Tibial artery (tissue), 4 donors: Measurements from ENCODE around the gene PARD6B.
A peak's percentile ranks its signal among the peaks of the same experiment; 100 is the strongest.
"Not testable (repeated sequence)": the region's sequence is repeated elsewhere in the genome, so short reads cannot be mapped to it uniquely, and the experiment has no call there.

Experiments
- DNase-seq, 2 donors: peaks; one replicate each; pipeline ENCODE4 v3.0.0-alpha.2; 2019
- H3K27ac ChIP-seq, 2 donors: fragments of 200-600 bp; sonication (generic) in 1 of 2; 1 replicate in 1 of 2; 2 replicates in 1 of 2; pipeline ENCODE4 v1.5.1; 2018 to 2019; ENCODE audit warnings: mild to moderate bottlenecking in 1 of 2
- H3K27me3 ChIP-seq, 2 donors: fragments of 200-600 bp; sonication (generic) in 1 of 2; one replicate each; pipeline versions ENCODE4 v1.5.1 to v1.6.0; 2016 to 2019
- H3K36me3 ChIP-seq, 3 donors: fragments of 200-600 bp; sonication (generic) in 2 of 3; one replicate each; pipeline ENCODE4 v1.5.1; 2016 to 2019; ENCODE audit warnings: mild to moderate bottlenecking in 2 of 3
- H3K4me1 ChIP-seq, 4 donors: fragments of 200-600 bp; sonication (generic) in 2 of 4; 1 replicate in 3 of 4; 2 replicates in 1 of 4; pipeline ENCODE4 v1.5.1; 2016 to 2019
- H3K4me3 ChIP-seq, 2 donors: fragments of 200-600 bp; sonication (generic) in 1 of 2; 1 replicate in 1 of 2; 2 replicates in 1 of 2; pipeline ENCODE4 v1.5.1; 2018 to 2019; ENCODE audit warnings: mild to moderate bottlenecking in 2 of 2
- H3K9me3 ChIP-seq, 3 donors: fragments of 200-600 bp; sonication (generic) in 1 of 3; one replicate each; pipeline ENCODE4 v1.5.1; 2016 to 2019
- CTCF ChIP-seq, 2 experiments: fragments of 200-600 bp in 1 of 2; fragments of 450-650 bp in 1 of 2; IDR thresholded peaks; one replicate each; pipeline ENCODE4 v1.5.1; 2017 to 2019; ENCODE audit warnings: antibody characterized with exemption in 2 of 2, mild to moderate bottlenecking in 1 of 2, moderate library complexity in 1 of 2
- intact Hi-C: fragments of 100-400 bp; cut with DNase I; formaldehyde crosslinking; loops from one replicate; pipeline ENCODE4 v1.15.0; 2023; ENCODE audit warnings: low total_unique reads

Gene PARD6B

GRCh38 chr20:50692552-50692933, 38.8 kb upstream of the PARD6B start:
- Histone ChIP-seq H3K4me3 (no peak overlapping the region), H3K36me3 (no peaks in the 10 kb centered on the region), H3K27me3 (peaks cover 0 to 36% of the 10 kb centered on the region in 2 donors), H3K27ac (no peak overlapping the region), H3K9me3 (no peaks in the 10 kb centered on the region), H3K4me1 (peaks cover 0 to 16% (median 14%) of the 10 kb centered on the region in 4 donors)
- intact Hi-C loops, result no loop called here
- no peak for DNase-seq
- no peak for TF ChIP-seq CTCF (IDR thresholded peaks at IDR 0.05)

- peaks cover 0 to 36% of the 10 kb centered on the region in 2 donors for H3K27me3 ChIP-seq
- TF ChIP-seq CTCF (IDR thresholded peaks at IDR 0.05), result no peak
- no peak for DNase-seq
- intact Hi-C loops, result no loop called here
- H3K4me3 ChIP-seq, result no peak overlapping the region
- H3K9me3 ChIP-seq, result no peaks in the 10 kb centered on the region
- H3K27ac ChIP-seq, result no peak overlapping the region
- H3K36me3 ChIP-seq, result no peaks in the 10 kb centered on the region
- peaks cover 0 to 16% (median 14%) of the 10 kb centered on the region in 4 donors for H3K4me1 ChIP-seq
These were observed 38.4 kb upstream of the PARD6B start for GRCh38 chr20:50693001-50693400.

GRCh38 chr20:50694379-50695134, 36.8 kb upstream of the PARD6B start:
- Histone ChIP-seq H3K27me3 (peaks cover 0 to 35% of the 10 kb centered on the region in 2 donors), H3K36me3 (no peaks in the 10 kb centered on the region), H3K4me3 (no peak overlapping the region), H3K9me3 (no peaks in the 10 kb centered on the region), H3K27ac (no peak overlapping the region), H3K4me1 (peaks cover 0 to 16% (median 14%) of the 10 kb centered on the region in 4 donors)
- intact Hi-C loops, result no loop called here
- DNase-seq, result no peak
- TF ChIP-seq CTCF (IDR thresholded peaks at IDR 0.05), result no peak

GRCh38 chr20:50695135-50695872, 36.1 kb upstream of the PARD6B start:
- peaks cover 0 to 30% of the 10 kb centered on the region in 2 donors for H3K27me3 ChIP-seq
- TF ChIP-seq CTCF (IDR thresholded peaks at IDR 0.05), result no peak
- H3K27ac ChIP-seq, result no peak overlapping the region
- H3K36me3 ChIP-seq, result no peaks in the 10 kb centered on the region
- H3K4me1 ChIP-seq, result peaks cover 0 to 16% (median 14%) of the 10 kb centered on the region in 4 donors
- peak in 1 of 2 donors; percentile 65 for DNase-seq
- intact Hi-C loops, result no loop called here
- no peaks in the 10 kb centered on the region for H3K9me3 ChIP-seq
- H3K4me3 ChIP-seq, result no peak overlapping the region

- H3K36me3 ChIP-seq, H3K27ac ChIP-seq, H3K4me1 ChIP-seq, H3K4me3 ChIP-seq, DNase-seq, H3K9me3 ChIP-seq, H3K27me3 ChIP-seq, intact Hi-C loops: not testable (repeated sequence)
These were observed 33.1 kb upstream of the PARD6B start for GRCh38 chr20:50698255-50698654.

GRCh38 chr20:50699688-50700087, 31.7 kb upstream of the PARD6B start:
- Histone ChIP-seq H3K9me3 (no peaks in the 10 kb centered on the region), H3K36me3 (no peaks in the 10 kb centered on the region), H3K27ac (no peak overlapping the region), H3K27me3 (peaks cover 0 to 5% of the 10 kb centered on the region in 2 donors), H3K4me3 (no peak overlapping the region), H3K4me1 (no peaks in the 10 kb centered on the region)
- TF ChIP-seq CTCF (IDR thresholded peaks at IDR 0.05), result no peak
- intact Hi-C loops, result no loop called here
- no peak for DNase-seq
